NCI-H446 (cell line): Measurements from ENCODE around the gene TM9SF2.

Source experiments
- DNase-seq, 2 experiments: peaks; one replicate each; lab custom pipeline; 2025; lab: John Stamatoyannopoulos, UW

The TM9SF2 gene

DNA sequence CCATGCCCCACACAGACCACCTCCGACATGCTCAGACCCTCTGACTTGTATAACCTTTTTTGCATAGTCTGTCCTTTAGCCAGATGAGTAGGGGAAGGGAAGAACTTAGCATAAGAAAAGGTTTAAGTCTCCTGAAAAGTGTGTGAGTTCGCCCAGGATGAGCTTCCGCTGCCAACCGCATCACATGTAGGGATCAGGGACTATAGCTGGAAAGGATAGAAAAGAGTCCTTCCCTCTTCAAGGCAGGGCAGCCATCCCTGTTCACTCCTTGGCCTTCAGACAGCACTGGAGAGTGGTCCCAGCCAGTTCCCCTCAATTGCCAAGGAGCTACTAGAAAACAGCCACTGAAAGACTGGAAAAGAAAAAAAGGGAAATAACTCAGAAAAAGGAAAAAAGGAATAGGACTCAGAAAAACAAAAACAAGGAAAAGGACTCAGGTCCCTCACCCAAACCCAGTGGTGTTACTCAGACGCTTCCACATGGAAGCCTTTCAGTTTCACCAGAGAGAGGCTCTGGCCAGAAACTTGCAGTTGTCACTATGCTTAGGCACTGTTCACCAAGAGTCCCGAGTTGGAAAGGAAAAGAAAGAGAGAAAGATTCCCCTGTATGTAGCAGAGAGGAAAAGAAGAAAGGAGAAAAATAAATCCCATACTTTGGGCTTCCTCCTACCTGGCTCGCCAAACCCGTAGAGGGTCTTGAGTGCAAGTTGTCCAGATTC is 5.6 kb upstream of the TM9SF2 start:
- DNase-seq: no peak

DNA sequence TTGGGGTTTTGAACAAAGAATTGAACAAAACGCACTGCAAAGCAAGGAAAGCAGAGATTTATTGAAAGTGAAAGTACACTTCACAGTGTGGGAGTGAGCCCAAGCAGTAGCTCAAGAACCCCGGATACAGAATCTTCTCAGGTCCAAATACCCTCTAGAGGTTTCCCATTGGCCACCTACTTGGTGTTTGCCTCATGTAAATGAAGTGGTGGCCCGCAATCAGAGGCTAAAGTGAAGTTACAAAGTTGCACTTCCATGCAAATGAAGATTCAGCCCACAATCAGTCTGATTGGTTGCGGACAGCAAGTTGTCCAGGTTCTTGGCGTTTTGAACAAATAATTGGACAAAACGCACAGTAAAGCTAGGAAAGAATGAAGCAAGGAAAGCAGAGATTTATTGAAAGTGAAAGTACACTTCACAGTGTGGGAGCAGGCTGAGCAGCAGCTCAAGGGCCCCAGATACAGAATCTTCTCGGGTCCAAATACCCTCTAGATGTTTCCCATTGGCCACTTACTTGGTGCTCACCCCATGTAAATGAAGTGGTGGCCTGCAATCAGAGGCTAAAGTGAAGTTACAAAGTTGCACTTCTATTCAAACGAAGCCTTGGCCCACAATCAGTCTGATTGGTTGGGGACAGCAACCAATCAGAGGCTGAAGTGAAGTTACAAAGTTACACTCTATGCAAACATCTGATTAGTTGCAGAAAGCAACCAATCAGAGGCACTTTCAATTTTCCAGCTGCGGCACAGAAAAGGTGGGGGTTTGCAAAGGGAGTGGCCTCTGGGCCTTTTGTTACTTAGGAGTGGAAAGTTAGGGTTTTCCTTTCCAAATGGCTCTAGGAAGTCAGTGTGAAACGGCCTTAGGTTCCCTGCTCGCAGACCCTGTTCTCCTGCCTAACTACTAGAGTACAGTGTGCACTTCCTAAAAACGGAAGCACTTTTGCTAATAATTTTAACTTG is 4.8 kb upstream of the TM9SF2 start:
- DNase-seq: no peak

GRCh38 chr13:99498171-99499161 is 2.8 kb upstream of the TM9SF2 start:
- peak; percentile 79 to 93 for DNase-seq

DNA sequence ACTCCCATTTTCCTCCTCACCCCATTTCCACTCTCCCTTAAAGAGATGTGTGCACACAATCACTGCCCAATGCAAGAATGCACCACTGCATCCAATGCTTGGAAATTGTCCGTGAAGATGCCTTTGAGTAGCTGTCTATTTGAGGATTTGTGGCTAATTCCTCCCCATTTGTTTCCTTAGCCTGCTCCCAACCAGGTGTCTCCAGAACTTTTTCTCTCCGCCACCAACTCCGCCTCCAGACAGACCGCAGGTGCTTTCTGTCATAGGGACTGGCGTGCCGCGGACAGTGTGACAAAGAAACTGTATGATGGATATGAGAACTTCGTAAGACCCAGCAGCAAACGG is 461 bp upstream of the TM9SF2 start:
- DNase-seq: no peak

DNA sequence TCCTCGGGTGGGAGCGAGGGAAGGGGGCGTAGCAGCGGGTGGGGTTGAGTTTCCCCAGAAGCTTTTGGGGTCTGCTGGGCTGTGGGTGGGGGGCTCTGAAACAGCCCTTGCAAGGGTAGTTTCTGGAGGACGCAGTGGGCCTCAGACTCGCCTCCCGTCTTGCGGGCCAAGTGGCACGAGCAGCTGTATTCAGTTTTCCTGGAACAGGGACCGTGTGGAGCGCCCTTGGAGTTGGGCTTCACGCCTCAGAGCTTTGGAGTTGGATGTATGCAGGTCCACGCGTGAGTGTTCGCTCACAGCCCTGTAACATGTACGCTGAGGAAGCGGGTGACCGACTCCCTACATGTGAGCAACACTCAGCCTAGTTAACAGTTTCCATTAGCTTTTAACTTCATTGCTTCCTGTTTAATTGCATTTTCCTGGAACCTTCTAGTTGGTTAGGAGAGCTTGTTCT is 603 bp downstream of the TM9SF2 start:
- no peak for DNase-seq

DNA sequence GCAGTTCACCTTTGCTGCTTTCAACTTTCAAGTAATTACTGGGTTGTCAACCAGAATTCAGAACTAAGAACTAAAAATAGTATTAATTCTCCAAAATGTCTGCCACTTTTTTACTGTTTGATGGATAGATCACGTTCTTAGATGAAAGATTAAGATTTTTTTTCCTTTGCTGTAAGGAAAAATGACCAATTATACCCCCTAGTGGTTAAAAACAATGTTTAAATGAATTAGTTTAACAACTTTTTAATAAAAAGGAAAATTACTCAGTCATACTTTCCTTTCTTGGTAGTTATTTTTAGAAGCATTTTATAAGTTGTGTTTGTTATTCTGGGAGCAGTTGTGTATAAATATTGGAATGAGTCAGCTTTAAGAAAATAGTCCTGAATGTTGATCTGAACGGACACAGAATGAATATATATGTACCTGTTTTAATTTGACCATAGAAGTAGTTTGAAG is 4.6 kb downstream of the TM9SF2 start:
- no peak for DNase-seq

DNA sequence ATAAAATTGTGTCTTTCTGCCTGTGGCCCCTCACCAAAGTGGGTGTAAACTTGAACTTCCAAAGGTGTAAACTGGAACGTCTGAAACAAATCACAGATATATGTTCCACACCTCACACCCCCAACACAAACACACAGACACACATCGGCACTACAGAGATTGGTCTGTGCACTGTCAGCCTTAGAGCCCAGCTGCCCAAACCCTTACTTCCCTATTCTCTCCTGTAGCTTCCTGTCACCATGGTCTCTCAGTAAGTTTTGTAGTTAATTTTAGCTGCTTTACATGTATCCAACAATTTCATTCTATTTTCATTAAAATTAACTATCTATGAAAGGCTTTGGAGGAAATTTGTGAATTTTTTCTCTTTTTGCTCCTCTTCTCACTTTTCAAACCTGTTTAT is 5.4 kb downstream of the TM9SF2 start:
- no peak for DNase-seq

- DNase-seq: no peak
Observed at GRCh38 chr13:99507054-99507453, 5.8 kb downstream of the TM9SF2 start.

DNA sequence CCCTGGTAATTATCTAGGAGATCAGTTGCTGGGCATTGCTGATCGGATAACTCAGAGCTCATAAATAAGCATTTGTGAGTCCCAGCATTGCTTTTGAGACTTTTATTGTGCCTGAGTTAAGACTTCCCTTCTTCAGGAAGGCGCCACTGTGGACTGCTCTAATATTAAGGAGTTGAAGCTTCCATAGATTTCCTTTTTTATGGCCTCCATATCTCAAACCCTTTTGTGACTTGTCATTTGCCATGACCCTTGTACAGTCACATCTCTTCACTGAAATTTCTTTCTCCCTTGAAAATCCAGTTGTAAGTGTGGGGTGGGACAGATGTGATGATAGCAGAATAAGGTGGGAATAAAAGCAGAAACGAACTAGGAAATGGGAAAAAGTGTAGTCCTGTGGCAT is 6.3 kb downstream of the TM9SF2 start:
- DNase-seq: no peak

DNA sequence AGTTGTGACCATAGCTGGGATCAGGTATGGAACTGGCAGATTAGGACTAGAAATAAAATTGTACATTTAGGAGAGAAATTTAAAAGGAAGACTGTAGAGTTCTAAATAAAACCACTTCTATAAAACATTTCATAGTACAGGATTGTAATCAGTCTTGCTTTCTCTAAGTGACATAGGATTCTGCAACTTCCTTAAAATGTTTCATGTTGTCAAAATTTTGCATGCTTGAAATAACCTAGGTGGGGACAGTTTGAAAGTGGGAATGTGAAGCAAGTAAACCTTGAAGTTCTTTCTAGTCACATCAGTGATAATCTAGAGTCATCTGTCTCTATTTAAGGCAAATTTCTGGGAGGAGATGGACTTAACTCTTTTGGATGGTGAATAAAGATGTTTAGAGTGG is 6.7 kb downstream of the TM9SF2 start:
- DNase-seq: no peak

DNA sequence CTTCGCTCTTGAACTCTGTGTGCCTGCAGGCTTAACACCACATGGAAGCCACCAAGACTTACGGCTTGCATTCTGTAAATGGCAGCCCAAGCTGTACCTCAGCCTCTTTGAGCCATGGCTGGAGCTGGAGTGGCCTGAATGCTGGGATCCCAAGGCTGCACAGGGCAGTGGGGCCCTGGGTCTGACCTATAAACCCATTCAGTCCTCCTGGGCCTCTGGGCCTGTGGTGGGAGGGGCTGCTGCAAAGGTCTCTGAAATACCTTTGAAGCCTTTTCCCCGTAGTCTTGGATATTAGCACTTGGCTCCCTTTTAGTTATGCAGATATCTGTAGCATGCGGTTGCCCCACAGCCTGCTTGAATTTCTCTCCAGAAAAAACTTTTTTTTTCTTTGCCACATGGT is 8.2 kb downstream of the TM9SF2 start:
- DNase-seq: no peak

- no peak for DNase-seq
Observed at GRCh38 chr13:99514801-99515200, 13.5 kb downstream of the TM9SF2 start.

- DNase-seq: no peak
Observed at GRCh38 chr13:99516153-99516929, 15.1 kb downstream of the TM9SF2 start.

DNA sequence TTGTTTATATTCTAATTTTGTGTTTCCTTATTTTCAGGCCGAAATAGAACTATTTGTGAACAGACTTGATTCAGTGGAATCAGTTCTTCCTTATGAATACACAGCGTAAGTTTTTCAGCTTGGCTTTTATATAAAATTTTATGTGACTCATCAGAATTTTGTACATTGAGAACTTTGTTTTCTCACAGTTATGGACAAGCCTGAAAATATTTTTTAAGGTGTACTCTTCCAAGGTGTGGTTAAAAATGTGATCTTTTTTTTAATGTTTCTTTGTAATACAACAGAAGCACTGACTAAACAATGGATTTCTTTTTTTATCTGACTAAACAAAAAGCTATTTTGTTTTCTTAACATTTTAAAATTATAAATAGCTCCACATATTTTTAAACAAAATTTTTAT is 16.3 kb downstream of the TM9SF2 start:
- DNase-seq: no peak

DNA sequence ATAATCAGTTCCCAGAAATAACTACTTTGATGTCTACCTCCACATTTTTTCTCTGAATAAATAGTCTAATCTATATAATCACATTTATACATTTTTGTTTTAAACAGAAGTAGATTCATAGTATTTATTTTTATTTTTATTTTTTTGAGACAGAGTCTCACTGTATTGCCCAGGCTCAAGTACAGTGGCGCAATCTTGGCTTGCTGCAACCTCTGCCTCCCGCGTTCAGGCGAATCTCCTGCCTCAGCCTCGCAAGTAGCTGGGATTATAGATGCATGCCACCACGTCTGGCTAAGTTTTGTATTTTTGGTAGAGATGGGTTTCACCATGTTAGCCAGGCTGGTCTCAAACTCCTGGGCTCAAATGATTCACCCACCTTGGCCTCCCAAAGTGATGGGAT is 16.7 kb downstream of the TM9SF2 start:
- no peak for DNase-seq

DNA sequence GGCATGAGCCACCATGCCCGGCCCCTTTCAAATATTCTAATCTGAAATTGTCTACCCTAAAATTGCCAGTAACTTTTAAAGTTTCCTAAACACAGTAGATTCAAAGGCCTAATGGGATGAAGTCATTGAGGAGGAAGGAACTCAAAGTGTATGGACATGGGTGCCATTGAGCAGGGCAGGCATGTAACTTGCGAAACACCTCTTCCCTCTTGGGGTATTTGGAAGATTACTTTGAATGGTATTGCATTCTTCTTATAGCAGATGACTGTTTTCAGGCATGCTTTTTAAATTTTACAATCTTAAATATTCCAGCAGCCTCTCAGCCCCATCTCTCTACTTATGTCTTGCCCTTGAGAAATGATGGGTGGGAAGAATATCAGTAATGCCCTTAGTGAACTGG is 21.0 kb downstream of the TM9SF2 start:
- DNase-seq: no peak

DNA sequence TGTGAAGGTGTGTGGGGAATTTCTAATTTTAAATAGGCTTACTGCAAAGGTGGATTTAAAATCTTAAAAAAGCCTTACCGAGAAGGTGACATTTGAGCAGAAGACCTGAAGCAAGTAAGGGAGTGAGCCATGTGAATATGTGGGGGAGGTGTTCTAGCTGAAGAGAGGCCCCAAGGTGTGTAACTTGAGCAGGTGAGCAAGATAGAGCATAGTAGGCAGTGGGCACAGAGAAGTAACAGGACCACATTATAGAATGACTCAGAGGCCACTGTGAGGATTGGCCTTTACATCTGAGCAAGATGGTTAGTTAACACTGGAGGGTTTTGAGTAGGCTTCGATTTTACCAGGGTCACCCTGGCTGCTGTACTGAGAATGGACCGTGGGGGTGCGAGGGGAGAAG is 22.6 kb downstream of the TM9SF2 start:
- DNase-seq: no peak

- no peak for DNase-seq
Observed at GRCh38 chr13:99525967-99526366, 24.7 kb downstream of the TM9SF2 start.

GRCh38 chr13:99526549-99526948 is 25.3 kb downstream of the TM9SF2 start:
- DNase-seq: no peak

- DNase-seq: no peak
Observed at GRCh38 chr13:99527301-99527700, 26.0 kb downstream of the TM9SF2 start.

- no peak for DNase-seq
Observed at GRCh38 chr13:99528547-99528946, 27.3 kb downstream of the TM9SF2 start.
